Lower leg skin (tissue), 4 donors: Measurements from ENCODE around the gene GDF11. TPM values are rescaled to one million over a fixed set of nuclear protein-coding genes. Genes with fewer than 3 reads are reported as not detected.

Source experiments
- DNase-seq, 2 donors: peaks; one replicate each; pipeline ENCODE4 v3.0.0-alpha.2; 2019; ENCODE audit warnings: low spot score in 2 of 2
- H3K4me3 ChIP-seq: fragments of 200-600 bp; sonication (generic); 2 replicates; pipeline ENCODE4 v1.5.1; 2017; ENCODE audit warnings: mild to moderate bottlenecking, low read depth; ENCODE audit not compliant: poor library complexity, severe bottlenecking
- POLR2A ChIP-seq, 2 donors: fragments of 450-650 bp; IDR thresholded peaks; one replicate each; pipeline ENCODE4 v1.6.1; 2016 to 2017; ENCODE audit warnings: antibody characterized with exemption in 2 of 2, mild to moderate bottlenecking in 1 of 2, moderate library complexity in 1 of 2
- WGBS, 2 donors: methylation state at CpG; one replicate each; pipeline ENCODE4 v1.1.5; 2018; 5-methylcytosine and 5-hydroxymethylcytosine counted together
- intact Hi-C: fragments of 100-400 bp; cut with DNase I; formaldehyde crosslinking; loops from one replicate; pipeline ENCODE4 v1.15.0; 2023; ENCODE audit warnings: low total_unique reads
- total RNA-seq, 4 donors: library from RNA; depleted of rRNA; stranded (reverse); fragments of >200 nt; gene quantifications; one replicate each; pipeline ENCODE4 v1.1.0, GENCODE V29; 2016
- TF ChIP-seq, protein P1 (sequence below), 3 donors: fragments of 450-650 bp; IDR thresholded peaks; one replicate each; pipeline ENCODE4 v1.5.1; 2016; ENCODE audit warnings: antibody characterized with exemption in 3 of 3, mild to moderate bottlenecking in 3 of 3, moderate library complexity in 2 of 3

Gene GDF11
- total RNA-seq, 4 donors from 2014 or later: 0.23 to 2.7 (median 0.57) TPM

DNA sequence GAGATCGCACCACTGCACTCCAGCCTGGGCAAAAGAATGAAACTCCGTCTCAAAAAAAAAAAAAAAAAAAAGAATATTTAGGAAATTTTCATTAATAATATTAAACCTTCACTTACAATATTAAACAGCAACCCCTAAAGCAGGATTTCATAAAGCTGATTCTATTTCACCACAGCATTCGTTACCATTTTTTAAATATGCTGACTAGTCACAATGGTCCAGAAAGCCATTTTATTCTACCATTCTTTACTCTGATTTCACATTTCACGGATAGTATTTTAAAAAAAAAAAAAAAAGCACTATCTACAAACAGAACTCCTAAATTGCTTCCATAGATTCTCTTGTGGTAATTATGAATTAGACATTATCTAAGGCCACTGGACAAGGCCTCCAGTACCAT lies 47.0 kb downstream of the GDF11 start:
- no peak overlapping the region for H3K4me3 ChIP-seq
- intact Hi-C loops: no loop called here
- no peak for DNase-seq
- 94 to 96% methylated on average over 4 of the region's 4 CpGs for WGBS, 2 donors
- TF ChIP-seq, protein P1, sequence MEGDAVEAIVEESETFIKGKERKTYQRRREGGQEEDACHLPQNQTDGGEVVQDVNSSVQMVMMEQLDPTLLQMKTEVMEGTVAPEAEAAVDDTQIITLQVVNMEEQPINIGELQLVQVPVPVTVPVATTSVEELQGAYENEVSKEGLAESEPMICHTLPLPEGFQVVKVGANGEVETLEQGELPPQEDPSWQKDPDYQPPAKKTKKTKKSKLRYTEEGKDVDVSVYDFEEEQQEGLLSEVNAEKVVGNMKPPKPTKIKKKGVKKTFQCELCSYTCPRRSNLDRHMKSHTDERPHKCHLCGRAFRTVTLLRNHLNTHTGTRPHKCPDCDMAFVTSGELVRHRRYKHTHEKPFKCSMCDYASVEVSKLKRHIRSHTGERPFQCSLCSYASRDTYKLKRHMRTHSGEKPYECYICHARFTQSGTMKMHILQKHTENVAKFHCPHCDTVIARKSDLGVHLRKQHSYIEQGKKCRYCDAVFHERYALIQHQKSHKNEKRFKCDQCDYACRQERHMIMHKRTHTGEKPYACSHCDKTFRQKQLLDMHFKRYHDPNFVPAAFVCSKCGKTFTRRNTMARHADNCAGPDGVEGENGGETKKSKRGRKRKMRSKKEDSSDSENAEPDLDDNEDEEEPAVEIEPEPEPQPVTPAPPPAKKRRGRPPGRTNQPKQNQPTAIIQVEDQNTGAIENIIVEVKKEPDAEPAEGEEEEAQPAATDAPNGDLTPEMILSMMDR (IDR thresholded peaks at IDR 0.05): no peak
- no peak for TF ChIP-seq POLR2A (IDR thresholded peaks at IDR 0.05)

DNA sequence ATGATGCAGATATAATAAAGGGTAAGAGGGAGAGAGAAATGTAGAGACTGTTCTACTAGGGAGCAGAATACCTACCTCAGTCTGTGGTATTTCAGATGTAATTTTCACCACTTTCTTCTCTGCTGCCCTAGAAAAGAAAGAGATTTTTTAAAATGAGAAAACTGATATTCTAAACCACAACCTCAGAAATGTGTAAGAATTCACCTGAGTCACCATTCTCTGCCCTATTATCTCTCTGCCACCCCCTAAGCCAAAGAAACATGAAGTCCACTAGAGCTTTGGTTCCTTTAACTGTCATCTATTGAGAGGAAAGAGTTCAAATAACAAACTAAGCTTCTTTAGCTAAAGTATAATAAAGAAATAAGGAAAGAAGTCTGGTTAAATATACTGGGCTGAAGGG lies 53.0 kb downstream of the GDF11 start:
- DNase-seq: no peak
- TF ChIP-seq, protein P1 (IDR thresholded peaks at IDR 0.05): no peak
- no peak for TF ChIP-seq POLR2A (IDR thresholded peaks at IDR 0.05)
- intact Hi-C loops: no loop called here
- H3K4me3 ChIP-seq: no peak overlapping the region

DNA sequence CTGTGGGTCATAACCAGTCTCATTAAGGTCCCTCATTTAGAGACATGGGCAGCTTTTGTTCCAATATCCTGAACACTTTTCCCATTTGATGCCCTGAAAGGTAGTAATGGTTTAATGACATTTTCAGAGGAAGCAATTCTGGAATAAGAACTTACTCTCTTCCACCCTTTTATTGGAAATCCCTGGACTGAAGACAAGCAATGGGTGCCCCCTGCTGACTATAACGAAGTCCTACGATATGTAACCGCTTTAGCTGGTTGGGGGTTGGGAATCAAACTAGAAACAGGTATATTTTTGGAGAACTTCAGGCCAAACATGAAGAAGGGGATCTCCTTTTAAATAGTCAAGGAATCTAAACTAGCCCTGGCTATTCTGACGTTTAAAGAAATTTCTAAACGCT lies 54.1 kb downstream of the GDF11 start:
- TF ChIP-seq POLR2A (IDR thresholded peaks at IDR 0.05): no peak
- TF ChIP-seq, protein P1 (IDR thresholded peaks at IDR 0.05): no peak
- intact Hi-C loops: no loop called here
- 58 to 64% methylated on average over 5 of the region's 5 CpGs for WGBS, 2 donors
- DNase-seq: no peak
- H3K4me3 ChIP-seq: no peak overlapping the region

DNA sequence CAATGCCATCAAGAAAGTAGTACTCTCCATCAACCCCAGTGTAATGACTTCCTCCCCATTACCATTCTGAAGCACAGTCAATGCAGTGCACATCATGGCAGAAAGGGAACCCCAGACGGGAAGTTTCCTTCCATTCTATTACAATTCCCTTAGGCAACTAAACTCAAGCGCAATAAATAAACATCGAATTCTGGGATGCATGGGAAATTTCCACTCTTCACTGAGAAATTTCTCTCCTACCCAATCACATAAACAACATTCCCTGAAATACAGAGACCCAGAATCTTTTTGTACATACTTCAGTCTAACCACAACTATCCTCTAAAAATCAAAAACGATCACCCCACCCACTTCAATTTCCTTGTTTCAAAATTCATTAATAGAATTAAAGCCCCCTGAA lies 54.6 kb downstream of the GDF11 start:
- no peak for DNase-seq
- intact Hi-C loops: no loop called here
- H3K4me3 ChIP-seq: no peak overlapping the region
- no peak for TF ChIP-seq POLR2A (IDR thresholded peaks at IDR 0.05)
- TF ChIP-seq, protein P1 (IDR thresholded peaks at IDR 0.05): no peak
- 64 to 71% methylated on average over 4 of the region's 4 CpGs for WGBS, 2 donors

Other genes starting within 250 kb of the GDF11 start
- not detected for gene OR6C4, start 193.5 kb upstream of the GDF11 start, total RNA-seq
- not detected for gene OR2AP1, start 170.7 kb upstream of the GDF11 start, total RNA-seq
- not detected for gene OR10P1, start 106.2 kb upstream of the GDF11 start, total RNA-seq
- 10 to 100 TPM; 11.0 to 20.9 (median 12.8) TPM for gene ITGA7, start 35.2 kb upstream of the GDF11 start, total RNA-seq
- 100 to 1,000 TPM; 114 to 167 (median 138) TPM for gene BLOC1S1, start 27.1 kb upstream of the GDF11 start, total RNA-seq
- gene RDH5, start 22.7 kb upstream of the GDF11 start, total RNA-seq: 1 to 10 TPM; 2.5 to 8.9 (median 4.3) TPM
- gene CD63, start 14.1 kb upstream of the GDF11 start, total RNA-seq: 100 to 1,000 TPM; 151 to 408 (median 196) TPM
- gene SARNP, start 74.6 kb downstream of the GDF11 start, total RNA-seq: 10 to 100 TPM; 36.8 to 62.1 (median 59.6) TPM
- 10 to 100 TPM; 10.7 to 21.5 (median 17.8) TPM for gene ORMDL2, start 74.9 kb downstream of the GDF11 start, total RNA-seq
- 10 to 100 TPM; 25.8 to 39.3 (median 36.1) TPM for gene DNAJC14, start 86.5 kb downstream of the GDF11 start, total RNA-seq
- gene MMP19, start 99.8 kb downstream of the GDF11 start, total RNA-seq: 1 to 10 TPM; 3.4 to 9.0 (median 5.1) TPM
- 10 to 100 TPM; 46.8 to 63.7 (median 49.1) TPM for gene PYM1, start 184.8 kb downstream of the GDF11 start, total RNA-seq
- gene DGKA, start 188.0 kb downstream of the GDF11 start, total RNA-seq: 100 to 1,000 TPM; 139 to 354 (median 176) TPM
- gene PMEL, start 222.9 kb downstream of the GDF11 start, total RNA-seq: 10 to 100 TPM; 17.2 to 49.3 (median 34.2) TPM
- gene CDK2, start 223.7 kb downstream of the GDF11 start, total RNA-seq: 10 to 100 TPM; 18.3 to 25.2 (median 24.0) TPM
- gene RAB5B, start 231.0 kb downstream of the GDF11 start, total RNA-seq: 100 to 1,000 TPM in 3 of 4 donors, 10 to 100 TPM in 1; 96.9 to 141 (median 129) TPM